HepG2 (cell line): ENCODE results near the gene DNLZ. TPM values are rescaled to one million over a fixed set of nuclear protein-coding genes. Genes with fewer than 3 reads are reported as not detected.

Source experiments
- AKNA ChIP-seq: sonication (generic); formaldehyde crosslinking; IDR thresholded peaks from 2 replicates; pipeline ENCODE4 v1.4.0; 2020; ENCODE audit warnings: missing genetic modification reagents, borderline replicate concordance
- ARID3A ChIP-seq: IDR thresholded peaks from 2 replicates; pipeline ENCODE4 v1.6.1; 2012; ENCODE audit warnings: low read depth, low read length, improper control_type of control experiment
- BATF2 ChIP-seq: sonication (generic); formaldehyde crosslinking; IDR thresholded peaks from 2 replicates; pipeline ENCODE4 v1.8.0; 2022; ENCODE audit warnings: mild to moderate bottlenecking, missing genetic modification reagents, moderate library complexity
- BRCA1 ChIP-seq: sonication (generic); formaldehyde crosslinking; IDR thresholded peaks from 2 replicates; pipeline ENCODE4 v1.4.0; 2020; ENCODE audit warnings: missing genetic modification reagents
- DPF2 ChIP-seq: sonication (generic); formaldehyde crosslinking; IDR thresholded peaks from 2 replicates; pipeline ENCODE4 v1.4.0; 2020; ENCODE audit warnings: mild to moderate bottlenecking, low read depth, missing genetic modification reagents, borderline replicate concordance
- ETS1 ChIP-seq: sonication (generic); formaldehyde crosslinking; IDR thresholded peaks from 2 replicates; pipeline ENCODE4 v1.4.0; 2020; ENCODE audit warnings: missing genetic modification reagents
- KDM5A ChIP-seq: fragments of 200-600 bp; sonication (generic); IDR thresholded peaks from 2 replicates; pipeline ENCODE4 v1.7.0; 2018; ENCODE audit warnings: antibody characterized with exemption, mild to moderate bottlenecking, low read length, borderline replicate concordance
- MBNL3 ChIP-seq: fragments of 250-450 bp; sonication (Bioruptor Pico); conservative IDR thresholded peaks from 2 replicates; pipeline ENCODE4 v1.8.0; 2022; ENCODE audit warnings: mild to moderate bottlenecking, inconsistent platforms
- MEF2D ChIP-seq: sonication (generic); formaldehyde crosslinking; IDR thresholded peaks from 2 replicates; pipeline ENCODE4 v1.5.1; 2020; ENCODE audit warnings: mild to moderate bottlenecking, missing genetic modification reagents
- MZF1 ChIP-seq: sonication (generic); formaldehyde crosslinking; IDR thresholded peaks from 2 replicates; pipeline ENCODE4 v1.8.1; 2023; ENCODE audit warnings: mild to moderate bottlenecking, missing genetic modification reagents, borderline replicate concordance
- NFE2 ChIP-seq: sonication (generic); formaldehyde crosslinking; IDR thresholded peaks from 2 replicates; pipeline ENCODE4 v1.4.0; 2020; ENCODE audit warnings: missing genetic modification reagents
- NFYC ChIP-seq: IDR thresholded peaks from 2 replicates; pipeline ENCODE4 v1.6.1; 2016; ENCODE audit warnings: missing genetic modification reagents, missing compliant biosample characterization
- NR0B2 ChIP-seq: sonication (generic); formaldehyde crosslinking; IDR thresholded peaks from 2 replicates; pipeline ENCODE4 v1.4.0; 2020; ENCODE audit warnings: mild to moderate bottlenecking, missing genetic modification reagents
- RBFOX2 ChIP-seq: fragments of 200-400 bp; formaldehyde crosslinking; IDR thresholded peaks from 2 replicates; pipeline ENCODE4 v1.6.1; 2017; ENCODE audit warnings: low read depth, mild to moderate bottlenecking, low read length
- SYNCRIP ChIP-seq: fragments of 200-400 bp; formaldehyde crosslinking; IDR thresholded peaks from 2 replicates; pipeline ENCODE4 v1.6.1; 2018; ENCODE audit warnings: mild to moderate bottlenecking, low read depth, low read length; ENCODE audit not compliant: insufficient read depth
- TOPORS ChIP-seq: sonication (generic); formaldehyde crosslinking; IDR thresholded peaks from 2 replicates; pipeline ENCODE4 v1.8.0; 2023; ENCODE audit warnings: mild to moderate bottlenecking, missing genetic modification reagents
- ZNF552 ChIP-seq: sonication (generic); formaldehyde crosslinking; IDR thresholded peaks from 2 replicates; pipeline ENCODE4 v1.9.0; 2022; ENCODE audit warnings: missing genetic modification reagents, mild to moderate bottlenecking, borderline replicate concordance
- ZNF576 ChIP-seq: sonication (generic); formaldehyde crosslinking; IDR thresholded peaks from 2 replicates; pipeline ENCODE4 v1.4.0; 2020; ENCODE audit warnings: mild to moderate bottlenecking, missing genetic modification reagents
- ZSCAN29 ChIP-seq: sonication (generic); formaldehyde crosslinking; conservative IDR thresholded peaks from 2 replicates; pipeline ENCODE4 v1.4.0; 2020; ENCODE audit warnings: mild to moderate bottlenecking, missing genetic modification reagents
- polyA plus RNA-seq, 8 experiments: library from polyadenylated mRNA; depleted of rRNA in 3 of 8; stranded (reverse) in 7 of 8; unstranded in 1 of 8; fragments of >200 nt; fragmentation: Illumina TruSeq in 4 of 8; extraction: Trizol in 4 of 8; gene quantifications; 2 replicates each; pipeline versions ENCODE4 v1.2.1 to v1.2.3, GENCODE V29; 2011 to 2016; ENCODE audit warnings: low read depth in 4 of 8, missing spikeins in 1 of 8, mixed read lengths in 1 of 8; ENCODE audit not compliant: insufficient read depth in 1 of 8
- total RNA-seq, 5 experiments: library from RNA; depleted of rRNA; stranded (reverse); fragments of >200 nt; fragmentation: Illumina TruSeq; extraction: Trizol; gene quantifications; 2 replicates each; pipeline ENCODE4 v1.2.3, GENCODE V29; 2016; ENCODE audit warnings: low read depth in 1 of 5

Gene DNLZ
- total and polyA plus RNA-seq, 2 of the 13 experiments (the other 11 are each of a cell fraction or from before 2014, with no cell fraction given) = 3.4 to 8.0 TPM

- TF ChIP-seq AKNA (CRISPR knock-in tag) (no peak), KDM5A (peak; percentile 98), MZF1 (CRISPR knock-in tag) (no peak), NFE2 (CRISPR knock-in tag) (no peak), MEF2D (CRISPR knock-in tag) (peak; percentile 58), ETS1 (no peak), SYNCRIP (no peak), DPF2 (CRISPR knock-in tag) (no peak), ARID3A (no peak), BATF2 (CRISPR knock-in tag) (no peak; the same call in none of the 2 replicates), NR0B2 (CRISPR knock-in tag) (peak; percentile 37; the same call in 1 of the 2 replicates), RBFOX2 (peak; percentile 96), NFYC (CRISPR knock-in tag) (no peak), ZSCAN29 (CRISPR knock-in tag) (0 out of 2 replicates have a peak, but pooled peaks have one; percentile 14), BRCA1 (no peak), MBNL3 (CRISPR knock-in tag) (no peak), ZNF576 (CRISPR knock-in tag) (peak; percentile 48; the same call in 1 of the 2 replicates), TOPORS (CRISPR knock-in tag) (no peak), ZNF552 (CRISPR knock-in tag) (no peak)
Measured at GRCh38 chr9:136410500-136411287, 47.1 kb upstream of the DNLZ start, which contains the start of the genes ENTR1 and PMPCA (continued).
